Upper lobe of left lung (tissue), 4 donors: ENCODE data around the gene PROCR.

Experiments
- POLR2A ChIP-seq, 4 donors: fragments of 450-650 bp; IDR thresholded peaks; one replicate each; pipeline ENCODE4 v1.5.1; 2016 to 2017; ENCODE audit warnings: antibody characterized with exemption in 4 of 4, mild to moderate bottlenecking in 2 of 4
- POLR2AphosphoS5 ChIP-seq, 2 donors: sonication (generic); formaldehyde crosslinking; IDR thresholded peaks; one replicate each; pipeline ENCODE4 v1.5.1; 2017; ENCODE audit warnings: antibody characterized with exemption in 2 of 2
- TF ChIP-seq, protein P1 (sequence below), 6 experiments: fragments of 450-650 bp in 4 of 6; fragments of 200-600 bp in 2 of 6; sonication (generic) in 2 of 6; IDR thresholded peaks; one replicate each; pipeline ENCODE4 v1.5.1; 2016 to 2019; ENCODE audit warnings: antibody characterized with exemption in 6 of 6

- TF ChIP-seq POLR2A (IDR thresholded peaks at IDR 0.05) (no peak), POLR2AphosphoS5 (IDR thresholded peaks at IDR 0.05) (no peak)
- TF ChIP-seq, protein P1, sequence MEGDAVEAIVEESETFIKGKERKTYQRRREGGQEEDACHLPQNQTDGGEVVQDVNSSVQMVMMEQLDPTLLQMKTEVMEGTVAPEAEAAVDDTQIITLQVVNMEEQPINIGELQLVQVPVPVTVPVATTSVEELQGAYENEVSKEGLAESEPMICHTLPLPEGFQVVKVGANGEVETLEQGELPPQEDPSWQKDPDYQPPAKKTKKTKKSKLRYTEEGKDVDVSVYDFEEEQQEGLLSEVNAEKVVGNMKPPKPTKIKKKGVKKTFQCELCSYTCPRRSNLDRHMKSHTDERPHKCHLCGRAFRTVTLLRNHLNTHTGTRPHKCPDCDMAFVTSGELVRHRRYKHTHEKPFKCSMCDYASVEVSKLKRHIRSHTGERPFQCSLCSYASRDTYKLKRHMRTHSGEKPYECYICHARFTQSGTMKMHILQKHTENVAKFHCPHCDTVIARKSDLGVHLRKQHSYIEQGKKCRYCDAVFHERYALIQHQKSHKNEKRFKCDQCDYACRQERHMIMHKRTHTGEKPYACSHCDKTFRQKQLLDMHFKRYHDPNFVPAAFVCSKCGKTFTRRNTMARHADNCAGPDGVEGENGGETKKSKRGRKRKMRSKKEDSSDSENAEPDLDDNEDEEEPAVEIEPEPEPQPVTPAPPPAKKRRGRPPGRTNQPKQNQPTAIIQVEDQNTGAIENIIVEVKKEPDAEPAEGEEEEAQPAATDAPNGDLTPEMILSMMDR (IDR thresholded peaks at IDR 0.05) = no peak
These were observed 46.1 kb upstream of the PROCR start for GRCh38 chr20:35125753-35126152.
